Neural progenitor cell (in vitro differentiated cells): ENCODE results near the gene PVALEF. TPM values are rescaled to one million over a fixed set of nuclear protein-coding genes. Genes with fewer than 3 reads are reported as not detected.
A peak's percentile ranks its signal among the peaks of the same experiment; 100 is the strongest.

ENCODE experiments used
- DNase-seq: peaks from one replicate; pipeline ENCODE4 v3.0.0-alpha.2; 2016; ENCODE audit warnings: low spot score
- H2AFZ ChIP-seq: fragments of 200-600 bp; sonication (generic); replicated peaks from 2 replicates; pipeline ENCODE4 v1.6.1; 2016; ENCODE audit warnings: antibody characterized with exemption
- H3F3A ChIP-seq: fragments of 200-600 bp; sonication (generic); 2 replicates; pipeline ENCODE4 v1.6.1; 2016; ENCODE audit warnings: antibody characterized with exemption, low read depth
- H3K27ac ChIP-seq: fragments of 200-600 bp; sonication (generic); 2 replicates; pipeline ENCODE4 v1.5.1; 2016; ENCODE audit warnings: mild to moderate bottlenecking
- H3K27me3 ChIP-seq: fragments of 200-600 bp; sonication (generic); 2 replicates; pipeline ENCODE4 v1.6.1; 2016; ENCODE audit warnings: mild to moderate bottlenecking, moderate library complexity
- H3K36me3 ChIP-seq: fragments of 200-600 bp; sonication (generic); 2 replicates; pipeline ENCODE4 v1.5.1; 2016
- H3K4me1 ChIP-seq: fragments of 200-600 bp; sonication (generic); 2 replicates; pipeline ENCODE4 v1.6.1; 2016; ENCODE audit warnings: mixed run types
- H3K4me2 ChIP-seq: fragments of 200-600 bp; sonication (generic); 2 replicates; pipeline ENCODE4 v1.6.1; 2016
- H3K4me3 ChIP-seq: fragments of 200-600 bp; sonication (generic); 2 replicates; pipeline ENCODE4 v1.5.1; 2016
- H3K79me2 ChIP-seq: fragments of 200-600 bp; sonication (generic); 2 replicates; pipeline ENCODE4 v1.6.1; 2016; ENCODE audit warnings: low read depth
- H3K9ac ChIP-seq: fragments of 200-600 bp; sonication (generic); 2 replicates; pipeline ENCODE4 v1.6.1; 2016
- H3K9me3 ChIP-seq: fragments of 200-600 bp; sonication (generic); 2 replicates; pipeline ENCODE4 v1.5.1; 2016; ENCODE audit warnings: low read depth
- H4K20me1 ChIP-seq: fragments of 200-600 bp; sonication (generic); 2 replicates; pipeline ENCODE4 v1.6.1; 2016; ENCODE audit warnings: low read depth
- H3K27ac Mint-ChIP-seq: 3 replicates; pipeline ENCODE4 v1.8.0; 2021; ENCODE audit warnings: mixed read lengths
- H3K27me3 Mint-ChIP-seq: 2 replicates; pipeline ENCODE4 v1.8.0; 2022; ENCODE audit warnings: low read depth, mild to moderate bottlenecking, inconsistent platforms, moderate library complexity, mixed read lengths; ENCODE audit not compliant: insufficient read depth
- H3K36me3 Mint-ChIP-seq: 3 replicates; pipeline ENCODE4 v1.8.0; 2021; ENCODE audit warnings: mixed read lengths
- H3K4me1 Mint-ChIP-seq: 3 replicates; pipeline ENCODE4 v1.8.0; 2021; ENCODE audit warnings: mixed read lengths
- H3K4me3 Mint-ChIP-seq: 3 replicates; pipeline ENCODE4 v1.8.0; 2021; ENCODE audit warnings: mild to moderate bottlenecking, moderate library complexity, mixed read lengths
- H3K9me3 Mint-ChIP-seq: 3 replicates; pipeline ENCODE4 v1.8.0; 2020; ENCODE audit warnings: mixed read lengths
- EZH2 ChIP-seq: fragments of 200-600 bp; sonication (generic); IDR thresholded peaks from 2 replicates; pipeline ENCODE4 v1.6.1; 2017; ENCODE audit warnings: antibody characterized with exemption, mild to moderate bottlenecking, moderate library complexity
- EZH2phosphoT487 ChIP-seq: fragments of 200-600 bp; sonication (generic); IDR thresholded peaks from 2 replicates; pipeline ENCODE4 v1.6.1; 2017; ENCODE audit warnings: antibody characterized with exemption
- total RNA-seq: library from RNA; depleted of rRNA; stranded (reverse); fragments of >200 nt; gene quantifications from 2 replicates; pipeline ENCODE4 v1.2.3, GENCODE V29; 2015; ENCODE audit warnings: low replicate concordance
- TF ChIP-seq, protein P1 (sequence below): fragments of 200-600 bp; sonication (generic); IDR thresholded peaks from 2 replicates; pipeline ENCODE4 v1.5.1; 2017; ENCODE audit warnings: antibody characterized with exemption, mild to moderate bottlenecking

PVALEF gene
- total RNA-seq, 1 donor from 2014 or later: not detected

DNA sequence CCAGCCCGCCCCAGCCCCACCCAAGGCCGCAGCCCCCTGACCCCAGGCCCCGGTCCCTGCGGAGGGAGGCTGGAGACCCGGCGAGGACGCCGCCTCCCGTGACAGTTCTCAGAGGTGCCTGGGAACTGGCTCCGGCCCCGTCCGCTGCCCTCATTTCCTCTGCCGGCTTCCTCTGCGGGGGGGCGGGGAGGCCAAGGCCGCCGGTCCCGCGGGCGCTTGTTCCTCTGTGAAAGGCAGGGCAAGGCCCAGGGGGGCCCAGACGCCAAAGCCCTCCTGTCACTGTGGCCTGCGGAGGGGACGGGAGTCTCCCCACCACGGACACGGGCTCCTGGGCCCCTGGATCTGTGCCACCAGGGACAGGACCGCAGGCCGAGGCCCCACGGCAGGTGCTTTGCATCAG is 5.0 kb upstream of the PVALEF start:
- Histone ChIP-seq H3K36me3 (no peaks in the 10 kb centered on the region), H3K27ac (no peak overlapping the region), H3F3A (peaks cover 10% of the 10 kb centered on the region), H2AFZ (no peak overlapping the region), H3K27me3 (no peaks in the 10 kb centered on the region), H3K4me3 (no peak overlapping the region), H3K9me3 (no peaks in the 10 kb centered on the region), H3K79me2 (no peaks in the 10 kb centered on the region), H4K20me1 (no peaks in the 10 kb centered on the region), H3K4me1 (peaks cover 6% of the 10 kb centered on the region), H3K9ac (no peak overlapping the region), H3K4me2 (no peak overlapping the region)
- H3K36me3 Mint-ChIP-seq: no peaks in the 10 kb centered on the region
- no peak for DNase-seq
- no peaks in the 10 kb centered on the region for H3K9me3 Mint-ChIP-seq
- no peaks in the 10 kb centered on the region for H3K27me3 Mint-ChIP-seq
- TF ChIP-seq EZH2: no peak
- no peak for TF ChIP-seq EZH2phosphoT487
- TF ChIP-seq, protein P1, sequence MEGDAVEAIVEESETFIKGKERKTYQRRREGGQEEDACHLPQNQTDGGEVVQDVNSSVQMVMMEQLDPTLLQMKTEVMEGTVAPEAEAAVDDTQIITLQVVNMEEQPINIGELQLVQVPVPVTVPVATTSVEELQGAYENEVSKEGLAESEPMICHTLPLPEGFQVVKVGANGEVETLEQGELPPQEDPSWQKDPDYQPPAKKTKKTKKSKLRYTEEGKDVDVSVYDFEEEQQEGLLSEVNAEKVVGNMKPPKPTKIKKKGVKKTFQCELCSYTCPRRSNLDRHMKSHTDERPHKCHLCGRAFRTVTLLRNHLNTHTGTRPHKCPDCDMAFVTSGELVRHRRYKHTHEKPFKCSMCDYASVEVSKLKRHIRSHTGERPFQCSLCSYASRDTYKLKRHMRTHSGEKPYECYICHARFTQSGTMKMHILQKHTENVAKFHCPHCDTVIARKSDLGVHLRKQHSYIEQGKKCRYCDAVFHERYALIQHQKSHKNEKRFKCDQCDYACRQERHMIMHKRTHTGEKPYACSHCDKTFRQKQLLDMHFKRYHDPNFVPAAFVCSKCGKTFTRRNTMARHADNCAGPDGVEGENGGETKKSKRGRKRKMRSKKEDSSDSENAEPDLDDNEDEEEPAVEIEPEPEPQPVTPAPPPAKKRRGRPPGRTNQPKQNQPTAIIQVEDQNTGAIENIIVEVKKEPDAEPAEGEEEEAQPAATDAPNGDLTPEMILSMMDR: no peak
- H3K27ac Mint-ChIP-seq: no peak overlapping the region
- peaks cover 7% of the 10 kb centered on the region for H3K4me1 Mint-ChIP-seq
- H3K4me3 Mint-ChIP-seq: no peak overlapping the region

DNA sequence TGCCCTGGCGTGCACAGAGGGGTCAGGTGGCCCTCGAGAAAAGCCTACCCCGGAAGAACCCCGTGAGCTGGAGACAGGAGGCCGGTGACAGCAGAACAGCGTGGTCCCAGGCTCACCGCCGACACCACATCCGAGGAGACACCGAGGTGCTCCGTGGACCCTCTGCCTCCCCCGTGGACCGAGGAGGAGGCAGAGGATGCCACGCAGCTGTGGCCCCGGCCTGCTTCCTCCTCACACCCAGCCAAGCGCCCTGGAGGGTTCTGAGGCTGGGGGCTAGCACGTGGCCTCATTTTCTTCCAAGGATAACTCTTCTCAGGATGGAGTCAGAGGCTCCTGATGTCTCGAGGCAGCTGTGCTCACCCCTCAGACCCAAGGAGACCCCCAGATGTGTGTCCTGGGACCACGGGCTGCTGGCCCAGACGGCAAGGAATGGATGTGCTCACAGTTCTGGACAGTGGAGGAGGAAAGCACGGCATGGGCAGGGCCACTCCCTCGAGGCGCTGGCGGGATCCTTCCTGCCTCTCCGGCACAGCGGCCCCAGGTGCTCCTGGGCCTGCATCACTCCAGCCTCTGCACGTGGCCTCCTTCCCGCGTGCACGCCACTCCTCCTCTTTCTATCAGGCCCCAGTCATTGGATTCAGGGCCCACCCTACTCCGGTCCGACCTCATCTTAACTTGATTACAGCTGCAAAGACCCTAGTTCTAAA is 4.4 kb upstream of the PVALEF start:
- Mint-ChIP-seq H3K27me3 (no peaks in the 10 kb centered on the region), H3K4me1 (peaks cover 7% of the 10 kb centered on the region), H3K9me3 (no peaks in the 10 kb centered on the region), H3K36me3 (no peaks in the 10 kb centered on the region), H3K4me3 (no peak overlapping the region), H3K27ac (peak overlapping the region; percentile 85)
- H3F3A ChIP-seq: peaks cover 12% of the 10 kb centered on the region
- H3K27me3 ChIP-seq: no peaks in the 10 kb centered on the region
- DNase-seq: no peak
- H3K27ac ChIP-seq: no peak overlapping the region
- H3K36me3 ChIP-seq: no peaks in the 10 kb centered on the region
- no peaks in the 10 kb centered on the region for H3K9me3 ChIP-seq
- H3K79me2 ChIP-seq: no peaks in the 10 kb centered on the region
- no peak overlapping the region for H2AFZ ChIP-seq
- H3K4me2 ChIP-seq: no peak overlapping the region
- H3K4me3 ChIP-seq: no peak overlapping the region
- no peak overlapping the region for H3K9ac ChIP-seq
- no peak for TF ChIP-seq EZH2
- TF ChIP-seq, protein P1: no peak
- TF ChIP-seq EZH2phosphoT487: no peak
- no peaks in the 10 kb centered on the region for H4K20me1 ChIP-seq
- H3K4me1 ChIP-seq: peaks cover 10% of the 10 kb centered on the region

DNA sequence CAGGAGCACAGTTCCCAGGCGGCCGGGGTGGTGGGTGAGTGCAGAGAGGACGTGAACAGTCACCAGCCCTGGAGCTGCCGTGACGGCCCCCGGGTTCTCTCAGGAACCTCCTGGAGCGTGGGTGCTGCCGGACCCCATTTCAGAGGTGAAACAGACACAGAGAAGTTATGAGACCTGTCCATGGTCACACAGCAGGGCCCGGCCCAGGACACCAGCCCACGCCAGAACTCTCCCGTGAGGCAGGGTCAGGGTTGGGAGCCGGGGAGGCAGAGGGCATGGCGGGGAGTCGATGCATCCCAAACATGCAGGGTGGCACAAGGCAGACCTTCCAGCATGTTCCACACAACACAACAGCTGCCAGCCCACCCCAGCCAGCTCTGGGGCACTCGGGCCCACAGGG is 3.8 kb upstream of the PVALEF start:
- peak overlapping the region; percentile 85 for H3K27ac Mint-ChIP-seq
- H3K9me3 ChIP-seq: no peaks in the 10 kb centered on the region
- no peaks in the 10 kb centered on the region for H3K79me2 ChIP-seq
- no peaks in the 10 kb centered on the region for H3K27me3 Mint-ChIP-seq
- H3K36me3 ChIP-seq: no peaks in the 10 kb centered on the region
- H3K4me1 Mint-ChIP-seq: peaks cover 7% of the 10 kb centered on the region
- no peak overlapping the region for H3K4me3 Mint-ChIP-seq
- DNase-seq: no peak
- no peak for TF ChIP-seq EZH2
- TF ChIP-seq, protein P1: no peak
- no peak for TF ChIP-seq EZH2phosphoT487
- no peaks in the 10 kb centered on the region for H4K20me1 ChIP-seq
- no peak overlapping the region for H3K4me3 ChIP-seq
- no peak overlapping the region for H3K4me2 ChIP-seq
- peaks cover 12% of the 10 kb centered on the region for H3F3A ChIP-seq
- no peaks in the 10 kb centered on the region for H3K9me3 Mint-ChIP-seq
- H3K27ac ChIP-seq: no peak overlapping the region
- no peak overlapping the region for H2AFZ ChIP-seq
- peaks cover 11% of the 10 kb centered on the region for H3K4me1 ChIP-seq
- no peaks in the 10 kb centered on the region for H3K36me3 Mint-ChIP-seq
- peaks cover 2% of the 10 kb centered on the region for H3K27me3 ChIP-seq
- H3K9ac ChIP-seq: no peak overlapping the region
